RKO (cell line): Measurements from ENCODE around the gene RBBP4.
"Not testable (repeated sequence)": the region's sequence is repeated elsewhere in the genome, so short reads cannot be mapped to it uniquely, and the experiment has no call there.

ENCODE experiments used
- DNase-seq: peaks from one replicate; pipeline ENCODE4 v3.0.0-alpha.2; 2016; ENCODE audit warnings: low spot score

The RBBP4 gene

GRCh38 chr1:32693455-32694174 is 42.6 kb downstream of the RBBP4 start:
- DNase-seq, result no peak

- DNase-seq, result no peak
Observed at GRCh38 chr1:32695098-32695904, 44.3 kb downstream of the RBBP4 start.

GRCh38 chr1:32696041-32696440 is 45.0 kb downstream of the RBBP4 start:
- no peak for DNase-seq

GRCh38 chr1:32696996-32697395 is 46.0 kb downstream of the RBBP4 start:
- not testable (repeated sequence) for DNase-seq

- DNase-seq, result no peak
Observed at GRCh38 chr1:32701421-32701911, 50.5 kb downstream of the RBBP4 start.

- no peak for DNase-seq
Observed at GRCh38 chr1:32701951-32702598, 51.1 kb downstream of the RBBP4 start.

- DNase-seq, result no peak
Observed at GRCh38 chr1:32702599-32703478, 51.8 kb downstream of the RBBP4 start, which contains the start of gene SYNC. SYNC (minus strand) TSS chr1:32702770; CDS start chr1:32702660, 110 bp downstream.

GRCh38 chr1:32703479-32704291 is 52.7 kb downstream of the RBBP4 start:
- DNase-seq, result no peak

- no peak for DNase-seq
Observed at GRCh38 chr1:32705516-32705915, 54.5 kb downstream of the RBBP4 start.

GRCh38 chr1:32706491-32706890 is 55.5 kb downstream of the RBBP4 start:
- DNase-seq, result no peak

- DNase-seq, result no peak
Observed at GRCh38 chr1:32709075-32709474, 58.1 kb downstream of the RBBP4 start.

GRCh38 chr1:32709476-32709875 is 58.5 kb downstream of the RBBP4 start:
- no peak for DNase-seq

- DNase-seq, result not testable (repeated sequence)
Observed at GRCh38 chr1:32711221-32711620, 60.2 kb downstream of the RBBP4 start.

- no peak for DNase-seq
Observed at GRCh38 chr1:32713081-32713480, 62.1 kb downstream of the RBBP4 start.

- DNase-seq, result no peak
Observed at GRCh38 chr1:32714277-32714676, 63.3 kb downstream of the RBBP4 start.

- no peak for DNase-seq
Observed at GRCh38 chr1:32715901-32716311, 64.9 kb downstream of the RBBP4 start.

- DNase-seq, result no peak
Observed at GRCh38 chr1:32716312-32717148, 65.5 kb downstream of the RBBP4 start.

- DNase-seq, result no peak
Observed at GRCh38 chr1:32717503-32717902, 66.5 kb downstream of the RBBP4 start.

- DNase-seq, result no peak
Observed at GRCh38 chr1:32718036-32718435, 67.0 kb downstream of the RBBP4 start.

- DNase-seq, result no peak
Observed at GRCh38 chr1:32718527-32718926, 67.5 kb downstream of the RBBP4 start.
